Measurements from ENCODE around the gene LTO1. TPM values are rescaled to one million over a fixed set of nuclear protein-coding genes. Genes with fewer than 3 reads are reported as not detected.

LTO1 gene
- total RNA-seq, 1 experiment from 2014 or later = 27.5 TPM

GRCh38 chr11:69648679-69649575 is 26.2 kb downstream of the LTO1 start (continued):
- TF ChIP-seq CDX4 (CRISPR knock-in tag; IDR thresholded peaks at IDR 0.05; ENCODE audit: borderline replicate concordance) (no peak), ZBTB43 (CRISPR knock-in tag; IDR thresholded peaks at IDR 0.05) (no peak), STAT6 (CRISPR knock-in tag; conservative IDR thresholded peaks at IDR 0.05; ENCODE audit: low read depth) (no peak), USF2 (CRISPR knock-in tag; IDR thresholded peaks at IDR 0.05) (no peak), RORB (CRISPR knock-in tag; IDR thresholded peaks at IDR 0.05) (no peak), ZNF425 (CRISPR knock-in tag; conservative IDR thresholded peaks at IDR 0.05) (no peak), ZNF219 (CRISPR knock-in tag; IDR thresholded peaks at IDR 0.05; ENCODE audit: borderline replicate concordance) (no peak), ATF1 (CRISPR knock-in tag; IDR thresholded peaks at IDR 0.05) (no peak), MXD4 (CRISPR knock-in tag; IDR thresholded peaks at IDR 0.05; ENCODE audit: borderline replicate concordance) (no peak), ZNF281 (CRISPR knock-in tag; IDR thresholded peaks at IDR 0.05) (no peak)

- DNase-seq (ENCODE audit: low spot score) = no peak
- Mint-ChIP-seq H3K36me3 (peaks cover 49% of the 10 kb centered on the region), H3K4me3 (no peak overlapping the region), H3K27me3 (ENCODE audit: low read depth) (no peaks in the 10 kb centered on the region), H3K4me1 (peaks cover 10% of the 10 kb centered on the region; the same call in 1 of the 2 replicates), H3K9me3 (no peaks in the 10 kb centered on the region), H3K27ac (peak overlapping the region; percentile 74)
- ChIA-PET CTCF (interaction anchor here (0.8 kb wide), 1 partner anchor 36 kb away, joined by 3 read pairs; no protein-coding TSS in a partner anchor), POLR2A (no interaction called here)
- no peak for ATAC-seq
- TF ChIP-seq FOXP1 (CRISPR knock-in tag; IDR thresholded peaks at IDR 0.05; ENCODE audit: borderline replicate concordance) = no peak
- TF ChIP-seq ZNF532 (CRISPR knock-in tag; IDR thresholded peaks at IDR 0.05; ENCODE audit: borderline replicate concordance) = no peak
Measured at GRCh38 chr11:69647761-69648497, 27.2 kb downstream of the LTO1 start.
